Muscle of leg (tissue), 16 donors: ENCODE data around the gene PPP1R8. TPM values are rescaled to one million over a fixed set of nuclear protein-coding genes. Genes with fewer than 3 reads are reported as not detected.
"Not testable (repeated sequence)": the region's sequence is repeated elsewhere in the genome, so short reads cannot be mapped to it uniquely, and the experiment has no call there.

ENCODE experiments used
- DNase-seq: peaks from one replicate; pipeline ENCODE4 v3.0.0; 2013
- H3K27ac ChIP-seq: one replicate; pipeline ENCODE4 v1.5.1; 2013; ENCODE audit warnings: mild to moderate bottlenecking, low read length, control low read depth
- H3K27me3 ChIP-seq: one replicate; pipeline ENCODE4 v1.6.1; 2013; ENCODE audit warnings: low read length; ENCODE audit not compliant: control insufficient read depth, insufficient read depth
- H3K36me3 ChIP-seq: one replicate; pipeline ENCODE4 v1.6.1; 2013; ENCODE audit warnings: low read length; ENCODE audit not compliant: control insufficient read depth, insufficient read depth
- H3K4me1 ChIP-seq: one replicate; pipeline ENCODE4 v1.6.1; 2013; ENCODE audit warnings: low read length; ENCODE audit not compliant: control insufficient read depth, insufficient read depth
- H3K4me3 ChIP-seq: one replicate; pipeline ENCODE4 v1.5.1; 2013; ENCODE audit warnings: low read length, control low read depth
- H3K9me3 ChIP-seq: replicated peaks from 2 replicates; pipeline ENCODE4 v1.6.1; 2013; ENCODE audit warnings: low read depth, low read length; ENCODE audit not compliant: control insufficient read depth
- WGBS: methylation state at CpG from one replicate; pipeline ENCODE4 v1.1.5; 2013; ENCODE audit warnings: missing lambda C conversion rate; ENCODE audit not compliant: insufficient coverage; 5-methylcytosine and 5-hydroxymethylcytosine counted together
- long read RNA-seq, 11 donors: transcript quantifications; one replicate each; lab custom pipeline, GENCODE V29; 2026
- polyA plus RNA-seq, 8 donors: library from polyadenylated mRNA; unstranded; fragments of 120-200 nt; gene quantifications; one replicate each; pipeline versions ENCODE4 v1.2.1 to v1.2.3, GENCODE V29; 2013; ENCODE audit warnings: inconsistent platforms in 1 of 8, low replicate concordance in 1 of 8; ENCODE audit not compliant: insufficient read length in 8 of 8, insufficient read depth in 1 of 8
- total RNA-seq: library from RNA; stranded (reverse); fragments of 120-200 nt; gene quantifications from one replicate; pipeline ENCODE4 v1.2.4, GENCODE V29; 2013

Gene PPP1R8
- total RNA-seq, result 33.6 TPM
- 10 to 100 TPM; 27.8 to 43.3 (median 32.0) TPM for polyA plus RNA-seq
- long read RNA-seq, donor 1, partial matches to known transcripts, result 0 of 2 reads
- long read RNA-seq, donor 1, other reads (novel, unspliced or antisense), result 0 of 2 reads
- long read RNA-seq, donor 2, result 0 reads
- long read RNA-seq, donor 3, transcript PPP1R8-202 (7 exons, 2,344 nt), result major isoform, 9 of 9 reads
- long read RNA-seq, donor 3, partial matches to known transcripts, result 0 of 9 reads
- long read RNA-seq, donor 3, other reads (novel, unspliced or antisense), result 0 of 9 reads
- long read RNA-seq, donor 4, partial matches to known transcripts, result 0 of 4 reads
- long read RNA-seq, donor 4, other reads (novel, unspliced or antisense), result 0 of 4 reads
- long read RNA-seq, donor 5, transcript PPP1R8-202 (7 exons, 2,344 nt), result major isoform, 9 of 9 reads
- long read RNA-seq, donor 5, partial matches to known transcripts, result 0 of 9 reads
- long read RNA-seq, donor 5, other reads (novel, unspliced or antisense), result 0 of 9 reads
- long read RNA-seq, donor 6, transcript PPP1R8-202 (7 exons, 2,344 nt), result major isoform, 8 of 20 reads
- long read RNA-seq, donor 6, partial matches to known transcripts, result 12 of 20 reads
- long read RNA-seq, donor 6, other reads (novel, unspliced or antisense), result 0 of 20 reads
- long read RNA-seq, donor 7, partial matches to known transcripts, result 7 of 8 reads
- long read RNA-seq, donor 7, other reads (novel, unspliced or antisense), result 0 of 8 reads
- long read RNA-seq, donor 8, transcript PPP1R8-202 (7 exons, 2,344 nt), result major isoform, 6 of 6 reads
- long read RNA-seq, donor 8, partial matches to known transcripts, result 0 of 6 reads
- long read RNA-seq, donor 8, other reads (novel, unspliced or antisense), result 0 of 6 reads
- long read RNA-seq, donor 9, transcript PPP1R8-202 (7 exons, 2,344 nt), result major isoform, 6 of 7 reads
- long read RNA-seq, donor 9, partial matches to known transcripts, result 0 of 7 reads
- long read RNA-seq, donor 9, other reads (novel, unspliced or antisense), result 0 of 7 reads
- long read RNA-seq, donor 10, partial matches to known transcripts, result 14 of 18 reads
- long read RNA-seq, donor 10, other reads (novel, unspliced or antisense), result 0 of 18 reads
- long read RNA-seq, donor 11, transcript PPP1R8-202 (7 exons, 2,344 nt), result major isoform, 7 of 7 reads
- long read RNA-seq, donor 11, partial matches to known transcripts, result 0 of 7 reads
- long read RNA-seq, donor 11, other reads (novel, unspliced or antisense), result 0 of 7 reads

DNA sequence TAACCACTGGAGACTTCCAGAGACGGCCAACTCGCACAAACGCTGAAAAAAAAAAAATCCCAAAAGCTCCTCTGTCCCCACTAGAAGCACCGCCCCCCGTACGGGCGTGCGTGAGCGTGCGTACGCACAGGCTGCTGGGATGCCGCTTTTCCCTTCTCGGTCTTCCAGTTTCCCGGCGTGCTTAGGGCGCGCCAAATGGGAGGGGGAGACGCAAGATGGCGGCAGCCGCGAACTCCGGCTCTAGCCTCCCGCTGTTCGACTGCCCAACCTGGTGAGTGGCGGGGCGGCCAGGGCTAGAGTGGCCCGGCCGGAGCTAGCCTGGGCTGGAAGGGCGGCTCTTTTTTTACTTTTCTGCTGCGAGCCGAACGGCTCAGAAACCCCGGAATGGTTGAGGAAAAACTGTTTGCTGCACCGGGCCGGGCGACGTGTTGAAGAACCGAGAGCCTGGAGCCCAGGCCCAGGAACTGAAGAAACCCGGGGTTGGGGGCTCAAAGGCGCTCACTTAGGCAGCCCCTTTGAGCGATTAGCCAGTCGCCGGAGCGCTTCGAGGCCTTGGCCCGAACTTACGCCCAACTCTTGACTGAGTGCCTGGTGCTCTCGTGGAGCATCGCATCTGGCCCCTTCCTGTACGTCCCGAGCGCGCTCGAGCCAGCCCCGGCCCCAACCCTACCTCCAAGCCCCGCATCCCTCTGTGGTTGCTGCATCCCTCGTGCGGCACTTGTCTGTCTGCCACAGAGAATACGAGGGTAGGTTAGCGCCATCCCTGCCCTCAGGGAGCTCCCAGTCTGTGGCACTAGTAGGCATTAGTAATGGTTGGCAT is at the start of gene PPP1R8:
PPP1R8 (plus strand) TSS at position 162 of the 820 bp plus-strand sequence; CDS start at position 216, 54 bp downstream.
- peak; percentile 99 for DNase-seq
- Histone ChIP-seq H3K36me3 (peaks cover 9% of the 10 kb centered on the region), H3K4me1 (peaks cover 10% of the 10 kb centered on the region), H3K4me3 (peak within 1 kb of the TSS; percentile 66), H3K9me3 (no peaks in the 10 kb centered on the region), H3K27me3 (no peaks in the 10 kb centered on the region), H3K27ac (peak within 1 kb of the TSS; percentile 96)
- WGBS, result under 1% methylated on average over 42 of the region's 60 CpGs

- Histone ChIP-seq H3K4me1 (no peaks in the 10 kb centered on the region), H3K9me3 (no peaks in the 10 kb centered on the region), H3K4me3 (no peak overlapping the region), H3K27ac (no peak overlapping the region), H3K36me3 (peaks cover 4% of the 10 kb centered on the region), H3K27me3 (no peaks in the 10 kb centered on the region)
- 100% methylated on average over 1 of the region's 3 CpGs for WGBS
- no peak for DNase-seq
These were observed 47.6 kb upstream of the PPP1R8 start for GRCh38 chr1:27782950-27783349.

- no peak overlapping the region for H3K27ac ChIP-seq
- WGBS, result no CpG with 5 or more reads among the region's 1 CpG
- peaks cover 2% of the 10 kb centered on the region for H3K4me1 ChIP-seq
- no peak overlapping the region for H3K4me3 ChIP-seq
- no peak for DNase-seq
- H3K36me3 ChIP-seq, result peaks cover 8% of the 10 kb centered on the region
- H3K9me3 ChIP-seq, result no peaks in the 10 kb centered on the region
- no peaks in the 10 kb centered on the region for H3K27me3 ChIP-seq
These were observed 45.9 kb upstream of the PPP1R8 start for GRCh38 chr1:27784700-27785099.

GRCh38 chr1:27785781-27786455 is 44.7 kb upstream of the PPP1R8 start:
- peaks cover 2% of the 10 kb centered on the region for H3K4me1 ChIP-seq
- no peaks in the 10 kb centered on the region for H3K9me3 ChIP-seq
- no peak overlapping the region for H3K27ac ChIP-seq
- peaks cover 16% of the 10 kb centered on the region for H3K36me3 ChIP-seq
- no peaks in the 10 kb centered on the region for H3K27me3 ChIP-seq
- DNase-seq, result no peak
- H3K4me3 ChIP-seq, result no peak overlapping the region

DNA sequence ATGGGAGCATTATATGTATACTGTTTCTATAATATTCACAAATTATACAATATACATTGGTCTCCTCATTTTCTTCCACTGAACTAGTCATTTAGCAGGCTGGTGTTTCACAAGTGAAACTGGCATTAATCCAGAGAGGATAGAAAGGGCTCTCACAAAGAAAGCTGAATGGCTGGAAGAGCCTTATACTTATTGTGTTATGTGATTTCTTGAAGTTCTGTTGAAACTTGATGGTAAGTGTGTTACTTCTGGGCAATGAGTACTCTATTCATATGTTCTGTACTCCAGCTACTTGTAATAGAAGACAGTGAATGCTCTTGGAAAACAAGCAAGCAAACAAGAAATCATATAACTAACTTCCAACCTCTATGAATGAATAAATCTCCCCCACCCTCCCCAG is 42.7 kb upstream of the PPP1R8 start:
- no peaks in the 10 kb centered on the region for H3K9me3 ChIP-seq
- H3K36me3 ChIP-seq, result peaks cover 24% of the 10 kb centered on the region
- no peaks in the 10 kb centered on the region for H3K27me3 ChIP-seq
- H3K4me3 ChIP-seq, result no peak overlapping the region
- peak; percentile 10 for DNase-seq
- H3K27ac ChIP-seq, result no peak overlapping the region
- peaks cover 2% of the 10 kb centered on the region for H3K4me1 ChIP-seq

DNA sequence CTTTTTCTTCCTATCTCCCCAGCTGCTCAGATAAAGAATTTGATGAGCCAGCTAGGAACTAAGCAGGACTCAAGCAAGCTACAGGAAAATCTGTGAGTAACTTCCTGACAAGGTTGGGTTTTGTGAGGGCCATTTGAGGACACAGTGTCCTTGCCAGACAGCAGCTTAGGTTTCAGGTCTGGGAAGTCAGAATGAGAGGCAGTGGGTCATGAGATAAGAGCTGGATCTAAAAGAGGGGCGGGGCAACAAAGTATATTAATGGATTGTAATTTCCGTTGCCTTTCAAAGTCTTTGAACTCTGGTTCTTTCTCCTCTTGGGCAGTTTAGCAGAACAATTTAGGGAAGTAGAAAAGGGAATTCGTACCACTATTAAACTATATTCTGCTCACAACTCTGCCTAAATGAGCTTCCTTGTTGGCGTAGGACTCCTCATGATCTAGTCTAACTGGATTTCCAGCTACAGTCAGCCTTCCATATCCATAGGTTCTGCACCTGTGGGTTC is 41.0 kb upstream of the PPP1R8 start:
- no CpG with 5 or more reads among the region's 4 CpGs for WGBS
- Histone ChIP-seq H3K4me1 (peaks cover 2% of the 10 kb centered on the region), H3K27me3 (no peaks in the 10 kb centered on the region), H3K27ac (peak overlapping the region; percentile 25), H3K36me3 (peaks cover 40% of the 10 kb centered on the region), H3K4me3 (no peak overlapping the region), H3K9me3 (no peaks in the 10 kb centered on the region)
- DNase-seq, result peak; percentile 30

GRCh38 chr1:27790270-27790669 is 40.3 kb upstream of the PPP1R8 start:
- H3K27me3 ChIP-seq, H3K9me3 ChIP-seq, H3K4me1 ChIP-seq, DNase-seq, H3K4me3 ChIP-seq: not testable (repeated sequence)
- peaks cover 44% of the 10 kb centered on the region for H3K36me3 ChIP-seq
- 96% methylated on average over 3 of the region's 3 CpGs for WGBS
- peak overlapping the region; percentile 25 for H3K27ac ChIP-seq

DNA sequence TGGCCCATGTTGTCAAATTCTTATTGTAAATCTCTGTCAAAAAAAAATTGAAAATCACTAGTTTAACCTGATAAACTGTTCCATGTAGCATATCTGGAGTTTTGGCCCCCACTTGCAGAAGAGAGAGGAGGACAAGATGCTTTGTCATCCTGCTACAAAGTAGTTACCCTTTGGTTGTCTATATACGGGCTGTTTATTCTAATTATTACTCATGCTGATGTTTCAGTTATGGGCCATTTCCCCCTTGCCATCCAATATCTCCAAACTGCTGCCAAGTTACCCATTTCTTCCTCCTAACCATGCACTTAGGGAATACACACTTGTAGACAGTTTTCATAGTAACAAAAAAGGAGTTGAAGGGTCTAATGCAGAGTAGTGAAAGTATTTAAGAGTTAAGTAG is 35.0 kb upstream of the PPP1R8 start:
- Histone ChIP-seq H3K36me3 (peaks cover 49% of the 10 kb centered on the region), H3K27me3 (no peaks in the 10 kb centered on the region), H3K27ac (no peak overlapping the region), H3K9me3 (no peaks in the 10 kb centered on the region), H3K4me1 (no peaks in the 10 kb centered on the region), H3K4me3 (no peak overlapping the region)
- no CpG with 5 or more reads among the region's 1 CpG for WGBS
- no peak for DNase-seq

DNA sequence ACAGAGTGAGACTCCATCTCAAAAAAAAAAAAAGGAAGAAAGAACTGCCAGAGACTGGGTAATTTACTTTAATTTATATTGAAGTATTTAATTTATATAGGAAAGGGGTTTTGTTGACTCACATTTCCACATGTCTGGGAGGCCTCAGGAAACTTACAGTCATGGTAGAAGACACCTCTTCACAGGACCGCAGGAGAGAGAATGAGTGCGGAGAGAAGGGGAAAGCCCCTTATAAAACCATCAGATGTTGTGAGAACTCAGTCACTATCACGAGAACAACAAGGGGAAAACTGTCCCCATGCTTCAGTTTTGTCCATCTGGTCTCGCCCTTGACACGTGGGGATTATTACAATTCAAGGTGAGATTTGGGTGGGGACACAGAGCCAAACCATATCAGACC is 25.8 kb upstream of the PPP1R8 start:
- no CpG with 5 or more reads among the region's 5 CpGs for WGBS
- Histone ChIP-seq H3K27ac (no peak overlapping the region), H3K9me3 (no peaks in the 10 kb centered on the region), H3K27me3 (no peaks in the 10 kb centered on the region), H3K4me3 (no peak overlapping the region), H3K4me1 (no peaks in the 10 kb centered on the region), H3K36me3 (peaks cover 23% of the 10 kb centered on the region)
- DNase-seq, result no peak
